K562 (cell line): ENCODE results near the gene EML5.

ENCODE experiments used
- CBFB ChIP-seq: sonication (generic); formaldehyde crosslinking; IDR thresholded peaks from 2 replicates; pipeline ENCODE4 v1.4.0; 2020; ENCODE audit warnings: mild to moderate bottlenecking, missing genetic modification reagents
- CTCF ChIP-seq, 3 experiments: IDR thresholded peaks in 2 of 3; conservative IDR thresholded peaks in 1 of 3; 2 replicates each; pipeline ENCODE4 v1.5.1; 2011 to 2012; ENCODE audit warnings: low read length in 3 of 3, mild to moderate bottlenecking in 3 of 3, control low read depth in 2 of 3, improper control_type of control experiment in 1 of 3, inconsistent platforms in 1 of 3, low read depth in 1 of 3, mixed read lengths in 1 of 3, moderate library complexity in 1 of 3; ENCODE audit not compliant: insufficient read depth in 2 of 3
- GATA2 ChIP-seq: sonication (generic); formaldehyde crosslinking; IDR thresholded peaks from 2 replicates; pipeline ENCODE4 v1.4.0; 2020; ENCODE audit warnings: mild to moderate bottlenecking, missing genetic modification reagents
- MAX ChIP-seq: sonication (generic); formaldehyde crosslinking; IDR thresholded peaks from 2 replicates; pipeline ENCODE4 v1.9.0; 2022; ENCODE audit warnings: mild to moderate bottlenecking, missing genetic modification reagents
- POLR2A ChIP-seq: fragments of 450-650 bp; conservative IDR thresholded peaks from 2 replicates; pipeline ENCODE4 v1.6.1; 2016
- SMC3 ChIP-seq: conservative IDR thresholded peaks from 2 replicates; pipeline ENCODE4 v1.6.1; 2011; ENCODE audit warnings: low read depth, low read length, improper control_type of control experiment; ENCODE audit not compliant: insufficient read depth
- TCF7 ChIP-seq: sonication (generic); IDR thresholded peaks from 2 replicates; pipeline ENCODE4 v1.6.1; 2016; ENCODE audit warnings: antibody characterized with exemption, borderline replicate concordance
- ZBTB33 ChIP-seq: sonication (generic); formaldehyde crosslinking; IDR thresholded peaks from 2 replicates; pipeline ENCODE4 v1.8.1; 2023; ENCODE audit warnings: mild to moderate bottlenecking, missing genetic modification reagents
- ZNF780A ChIP-seq: fragments of 250-450 bp; sonication (Bioruptor Pico); IDR thresholded peaks from 2 replicates; pipeline ENCODE4 v1.5.0; 2021; ENCODE audit warnings: mild to moderate bottlenecking

GRCh38 chr14:88834883-88835431, 42.2 kb upstream of the EML5 start:
- TF ChIP-seq ZBTB33 (CRISPR knock-in tag) = no peak
- no peak for TF ChIP-seq POLR2A
- no peak for TF ChIP-seq MAX
- TF ChIP-seq SMC3 = no peak
- no peak for TF ChIP-seq GATA2 (CRISPR knock-in tag)
- TF ChIP-seq CTCF (IDR thresholded peaks at IDR 0.05 in 2 of 3, conservative IDR thresholded peaks at IDR 0.05 in 1 of 3; ENCODE audit: insufficient read depth in 2 of 3, low read depth in 1 of 3, low read length in 3 of 3) = no peak
- no peak for TF ChIP-seq CBFB
- TF ChIP-seq TCF7 = no peak
- no peak for TF ChIP-seq ZNF780A (CRISPR knock-in tag)
